Hepatocyte (in vitro differentiated cells): ENCODE measurements around the gene BMAL2. TPM values are rescaled to one million over a fixed set of nuclear protein-coding genes. Genes with fewer than 3 reads are reported as not detected.

Experiments
- DNase-seq: peaks from one replicate; pipeline ENCODE4 v3.0.0-alpha.2; 2016; ENCODE audit warnings: low spot score
- H2AFZ ChIP-seq: fragments of 200-600 bp; sonication (generic); 2 replicates; pipeline ENCODE4 v1.6.0; 2016; ENCODE audit warnings: antibody characterized with exemption, mild to moderate bottlenecking
- H3K27ac ChIP-seq: fragments of 200-600 bp; sonication (generic); 2 replicates; pipeline ENCODE4 v1.5.1; 2016; ENCODE audit warnings: mild to moderate bottlenecking
- H3K27me3 ChIP-seq: fragments of 200-600 bp; sonication (generic); 2 replicates; pipeline ENCODE4 v1.6.1; 2016
- H3K36me3 ChIP-seq: fragments of 200-600 bp; sonication (generic); replicated peaks from 2 replicates; pipeline ENCODE4 v1.5.1; 2016; ENCODE audit warnings: low read depth; ENCODE audit not compliant: insufficient read depth
- H3K4me1 ChIP-seq: fragments of 200-600 bp; sonication (generic); 2 replicates; pipeline ENCODE4 v1.5.1; 2016; ENCODE audit warnings: mild to moderate bottlenecking, moderate library complexity; ENCODE audit not compliant: insufficient read depth
- H3K4me2 ChIP-seq: fragments of 200-600 bp; sonication (generic); 2 replicates; pipeline ENCODE4 v1.6.0; 2016
- H3K4me3 ChIP-seq: fragments of 200-600 bp; sonication (generic); 2 replicates; pipeline ENCODE4 v1.5.1; 2016; ENCODE audit warnings: mild to moderate bottlenecking
- H3K79me2 ChIP-seq: fragments of 200-600 bp; sonication (generic); 2 replicates; pipeline ENCODE4 v1.6.0; 2017; ENCODE audit warnings: mild to moderate bottlenecking
- H3K9me2 ChIP-seq: fragments of 200-600 bp; sonication (generic); replicated peaks from 2 replicates; pipeline ENCODE4 v1.6.0; 2017; ENCODE audit warnings: mild to moderate bottlenecking; ENCODE audit not compliant: insufficient read depth
- H3K9me3 ChIP-seq: fragments of 200-600 bp; sonication (generic); 2 replicates; pipeline ENCODE4 v1.5.1; 2016; ENCODE audit warnings: low read depth, mild to moderate bottlenecking
- H4K20me1 ChIP-seq: fragments of 200-600 bp; sonication (generic); 2 replicates; pipeline ENCODE4 v1.6.0; 2016; ENCODE audit warnings: mild to moderate bottlenecking; ENCODE audit not compliant: insufficient read depth, poor library complexity, severe bottlenecking
- CTCF ChIP-seq: fragments of 200-600 bp; sonication (generic); IDR thresholded peaks from 2 replicates; pipeline ENCODE4 v1.5.1; 2016; ENCODE audit warnings: antibody characterized with exemption, mild to moderate bottlenecking; ENCODE audit not compliant: poor library complexity
- EZH2 ChIP-seq: fragments of 200-600 bp; sonication (generic); IDR thresholded peaks from 2 replicates; pipeline ENCODE4 v1.6.1; 2016; ENCODE audit warnings: antibody characterized with exemption, mild to moderate bottlenecking, borderline replicate concordance
- EZH2phosphoT487 ChIP-seq: fragments of 200-600 bp; sonication (generic); IDR thresholded peaks from one replicate; pipeline ENCODE4 v1.6.1; 2018; ENCODE audit warnings: antibody characterized with exemption, mild to moderate bottlenecking, low read depth, moderate library complexity; ENCODE audit not compliant: unreplicated experiment, severe bottlenecking
- WGBS: methylation state at CpG from one replicate; pipeline ENCODE4 v1.1.6; 2016; ENCODE audit warnings: low lambda C conversion rate; ENCODE audit errors: missing lambda C conversion rate; 5-methylcytosine and 5-hydroxymethylcytosine counted together
- polyA plus RNA-seq: library from polyadenylated mRNA; unstranded; fragments of >200 nt; fragmentation: Nextera tagmentation; extraction: Ambion mirVana; gene quantifications from 2 replicates; pipeline ENCODE4 v1.2.1, GENCODE V29; 2016
- total RNA-seq: library from RNA; depleted of rRNA; stranded (reverse); fragments of >200 nt; gene quantifications from 2 replicates; pipeline ENCODE4 v1.2.3, GENCODE V29; 2014

The BMAL2 gene
- 3.9 and 5.2 TPM in 2 replicates for total RNA-seq
- 0.18 and 1.1 TPM in 2 replicates for polyA plus RNA-seq

- H3K9me3 ChIP-seq, result no peaks in the 10 kb centered on the region
- no peaks in the 10 kb centered on the region for H3K79me2 ChIP-seq
- H3K36me3 ChIP-seq, result no peaks in the 10 kb centered on the region
- peak within 1 kb of the TSS; percentile 78 for H3K27ac ChIP-seq
- peak within 1 kb of the TSS; percentile 71 for H2AFZ ChIP-seq
- H3K4me2 ChIP-seq, result peak within 1 kb of the TSS; percentile 94
- H3K27me3 ChIP-seq, result peaks cover 8% of the 10 kb centered on the region
- TF ChIP-seq CTCF, result no peak
- TF ChIP-seq EZH2phosphoT487, result no peak
- TF ChIP-seq EZH2, result no peak
- under 1% methylated on average over 61 of the region's 96 CpGs for WGBS
- H4K20me1 ChIP-seq, result no peaks in the 10 kb centered on the region
- H3K4me1 ChIP-seq, result peaks cover 19% of the 10 kb centered on the region
- no peaks in the 10 kb centered on the region for H3K9me2 ChIP-seq
- peak; percentile 75 for DNase-seq
- H3K4me3 ChIP-seq, result peak within 1 kb of the TSS; percentile 62
Measured at GRCh38 chr12:27332714-27333402, at the start of gene BMAL2. Gene BMAL2 (plus strand): TSS chr12:27332836. CDS start chr12:27333073, 237 bp downstream.

GRCh38 chr12:27284021-27284420, 48.6 kb upstream of the BMAL2 start:
- Histone ChIP-seq H3K79me2 (peaks cover 39% of the 10 kb centered on the region), H3K27ac (no peak overlapping the region)
- 84% methylated on average over 3 of the region's 3 CpGs for WGBS

GRCh38 chr12:27284751-27285150, 47.9 kb upstream of the BMAL2 start:
- DNase-seq, result no peak
- peak overlapping the region; percentile 19 for H3K27ac ChIP-seq
- no peak overlapping the region for H3K4me2 ChIP-seq
- H4K20me1 ChIP-seq, result no peaks in the 10 kb centered on the region
- H3K27me3 ChIP-seq, result no peaks in the 10 kb centered on the region
- no peak for TF ChIP-seq EZH2phosphoT487
- no peak for TF ChIP-seq CTCF
- TF ChIP-seq EZH2, result no peak
- H3K4me1 ChIP-seq, result peaks cover 17% of the 10 kb centered on the region
- no peaks in the 10 kb centered on the region for H3K9me2 ChIP-seq
- H3K36me3 ChIP-seq, result no peaks in the 10 kb centered on the region
- no peaks in the 10 kb centered on the region for H3K9me3 ChIP-seq
- H3K4me3 ChIP-seq, result no peak overlapping the region
- WGBS, result 84% methylated on average over 2 of the region's 2 CpGs
- H3K79me2 ChIP-seq, result peaks cover 35% of the 10 kb centered on the region
- no peak overlapping the region for H2AFZ ChIP-seq

More at GRCh38 chr12:27284021-27284420, 48.6 kb upstream of the BMAL2 start:
- Histone ChIP-seq H3K27me3 (no peaks in the 10 kb centered on the region), H3K4me2 (no peak overlapping the region), H3K9me3 (no peaks in the 10 kb centered on the region), H2AFZ (no peak overlapping the region), H3K4me3 (no peak overlapping the region), H3K4me1 (peaks cover 14% of the 10 kb centered on the region), H4K20me1 (no peaks in the 10 kb centered on the region), H3K36me3 (no peaks in the 10 kb centered on the region), H3K9me2 (no peaks in the 10 kb centered on the region)
- TF ChIP-seq EZH2, result no peak
- no peak for TF ChIP-seq CTCF
- TF ChIP-seq EZH2phosphoT487, result no peak
- DNase-seq, result no peak
